ENCODE measurements around the gene MED25.

The MED25 gene

GRCh38 chr19:49798574-49798973 is 19.5 kb upstream of the MED25 start:
- H3K27ac ChIP-seq = no peak overlapping the region
- no peaks in the 10 kb centered on the region for H3K36me3 ChIP-seq (ENCODE audit: insufficient read depth)

DNA sequence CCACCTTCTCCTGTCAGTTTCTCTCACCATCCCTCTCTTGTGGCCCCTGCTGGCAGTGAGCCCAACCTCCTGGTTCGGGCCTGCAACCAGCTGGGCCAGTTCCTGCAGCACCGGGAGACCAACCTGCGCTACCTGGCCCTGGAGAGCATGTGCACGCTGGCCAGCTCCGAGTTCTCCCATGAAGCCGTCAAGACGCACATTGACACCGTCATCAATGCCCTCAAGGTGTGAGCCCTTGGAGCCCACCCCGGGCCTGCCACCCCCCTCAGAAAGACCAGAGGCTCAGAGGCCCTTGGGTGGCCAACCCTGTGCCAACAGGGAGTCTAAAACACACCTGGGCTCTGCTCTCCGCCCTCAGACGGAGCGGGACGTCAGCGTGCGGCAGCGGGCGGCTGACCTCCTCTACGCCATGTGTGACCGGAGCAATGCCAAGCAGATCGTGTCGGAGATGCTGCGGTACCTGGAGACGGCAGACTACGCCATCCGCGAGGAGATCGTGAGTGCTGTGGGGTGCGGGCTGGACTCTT is 18.8 kb upstream of the MED25 start:
- Histone ChIP-seq H4K20me1 (ENCODE audit: insufficient read depth) (no peaks in the 10 kb centered on the region), H3K9ac (no peak overlapping the region), H3K36me3 (ENCODE audit: insufficient read depth) (no peaks in the 10 kb centered on the region), H3K4me1 (ENCODE audit: low read depth, poor library complexity, severe bottlenecking) (no peaks in the 10 kb centered on the region), H3K27ac (no peak overlapping the region), H3K4me2 (no peak overlapping the region), H3K4me3 (IDR thresholded peaks at IDR 0.05; ENCODE audit: insufficient read depth, low read depth, low read length) (no peak overlapping the region), H2AFZ (ENCODE audit: low read depth) (no peak overlapping the region), H3K79me2 (ENCODE audit: insufficient read depth, low read depth) (no peaks in the 10 kb centered on the region), H3K27me3 (ENCODE audit: insufficient read depth, low read depth) (no peaks in the 10 kb centered on the region)
- TF ChIP-seq, protein P1, sequence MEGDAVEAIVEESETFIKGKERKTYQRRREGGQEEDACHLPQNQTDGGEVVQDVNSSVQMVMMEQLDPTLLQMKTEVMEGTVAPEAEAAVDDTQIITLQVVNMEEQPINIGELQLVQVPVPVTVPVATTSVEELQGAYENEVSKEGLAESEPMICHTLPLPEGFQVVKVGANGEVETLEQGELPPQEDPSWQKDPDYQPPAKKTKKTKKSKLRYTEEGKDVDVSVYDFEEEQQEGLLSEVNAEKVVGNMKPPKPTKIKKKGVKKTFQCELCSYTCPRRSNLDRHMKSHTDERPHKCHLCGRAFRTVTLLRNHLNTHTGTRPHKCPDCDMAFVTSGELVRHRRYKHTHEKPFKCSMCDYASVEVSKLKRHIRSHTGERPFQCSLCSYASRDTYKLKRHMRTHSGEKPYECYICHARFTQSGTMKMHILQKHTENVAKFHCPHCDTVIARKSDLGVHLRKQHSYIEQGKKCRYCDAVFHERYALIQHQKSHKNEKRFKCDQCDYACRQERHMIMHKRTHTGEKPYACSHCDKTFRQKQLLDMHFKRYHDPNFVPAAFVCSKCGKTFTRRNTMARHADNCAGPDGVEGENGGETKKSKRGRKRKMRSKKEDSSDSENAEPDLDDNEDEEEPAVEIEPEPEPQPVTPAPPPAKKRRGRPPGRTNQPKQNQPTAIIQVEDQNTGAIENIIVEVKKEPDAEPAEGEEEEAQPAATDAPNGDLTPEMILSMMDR (conservative IDR thresholded peaks at IDR 0.05; ENCODE audit: low read depth, low read length) = no peak

More at GRCh38 chr19:49798574-49798973, 19.5 kb upstream of the MED25 start:
- Histone ChIP-seq H4K20me1 (ENCODE audit: insufficient read depth) (no peaks in the 10 kb centered on the region), H3K79me2 (ENCODE audit: insufficient read depth, low read depth) (no peaks in the 10 kb centered on the region), H3K4me2 (no peak overlapping the region), H3K4me1 (ENCODE audit: low read depth, poor library complexity, severe bottlenecking) (no peaks in the 10 kb centered on the region), H3K27me3 (ENCODE audit: insufficient read depth, low read depth) (no peaks in the 10 kb centered on the region), H3K4me3 (IDR thresholded peaks at IDR 0.05; ENCODE audit: insufficient read depth, low read depth, low read length) (no peak overlapping the region), H3K9ac (no peak overlapping the region), H2AFZ (ENCODE audit: low read depth) (no peak overlapping the region)
- TF ChIP-seq, protein P1 (conservative IDR thresholded peaks at IDR 0.05; ENCODE audit: low read depth, low read length) = no peak

DNA sequence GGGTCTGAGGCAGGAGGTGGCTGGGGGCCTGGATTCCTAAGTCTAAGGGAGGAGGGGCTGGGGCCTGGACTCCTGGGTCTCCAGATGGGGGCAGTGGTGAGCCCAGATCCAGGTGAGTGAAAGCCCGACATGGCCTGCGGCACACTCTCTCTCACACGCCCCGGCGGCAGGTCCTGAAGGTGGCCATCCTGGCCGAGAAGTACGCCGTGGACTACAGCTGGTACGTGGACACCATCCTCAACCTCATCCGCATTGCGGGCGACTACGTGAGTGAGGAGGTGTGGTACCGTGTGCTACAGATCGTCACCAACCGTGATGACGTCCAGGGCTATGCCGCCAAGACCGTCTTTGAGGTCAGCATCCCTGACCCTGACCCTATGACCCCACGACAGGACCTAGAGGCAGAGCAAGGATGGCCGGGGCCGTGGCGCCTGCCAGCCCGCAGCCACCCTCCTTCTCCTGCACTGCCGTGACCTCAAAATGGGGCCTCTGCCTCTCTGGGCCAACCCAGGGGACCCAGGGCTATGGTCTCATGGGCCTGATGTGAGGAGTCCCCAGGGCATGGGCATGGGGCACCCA is 18.2 kb upstream of the MED25 start:
- no peak overlapping the region for H2AFZ ChIP-seq (ENCODE audit: low read depth)
- H3K36me3 ChIP-seq (ENCODE audit: insufficient read depth) = no peaks in the 10 kb centered on the region
- no peaks in the 10 kb centered on the region for H3K4me1 ChIP-seq (ENCODE audit: low read depth, poor library complexity, severe bottlenecking)
- H4K20me1 ChIP-seq (ENCODE audit: insufficient read depth) = no peaks in the 10 kb centered on the region
- H3K27me3 ChIP-seq (ENCODE audit: insufficient read depth, low read depth) = no peaks in the 10 kb centered on the region
- H3K4me2 ChIP-seq = no peak overlapping the region
- no peak overlapping the region for H3K4me3 ChIP-seq (IDR thresholded peaks at IDR 0.05; ENCODE audit: insufficient read depth, low read depth, low read length)
- no peak overlapping the region for H3K27ac ChIP-seq
- TF ChIP-seq, protein P1 (conservative IDR thresholded peaks at IDR 0.05; ENCODE audit: low read depth, low read length) = no peak
- no peak overlapping the region for H3K9ac ChIP-seq
- H3K79me2 ChIP-seq (ENCODE audit: insufficient read depth, low read depth) = no peaks in the 10 kb centered on the region

DNA sequence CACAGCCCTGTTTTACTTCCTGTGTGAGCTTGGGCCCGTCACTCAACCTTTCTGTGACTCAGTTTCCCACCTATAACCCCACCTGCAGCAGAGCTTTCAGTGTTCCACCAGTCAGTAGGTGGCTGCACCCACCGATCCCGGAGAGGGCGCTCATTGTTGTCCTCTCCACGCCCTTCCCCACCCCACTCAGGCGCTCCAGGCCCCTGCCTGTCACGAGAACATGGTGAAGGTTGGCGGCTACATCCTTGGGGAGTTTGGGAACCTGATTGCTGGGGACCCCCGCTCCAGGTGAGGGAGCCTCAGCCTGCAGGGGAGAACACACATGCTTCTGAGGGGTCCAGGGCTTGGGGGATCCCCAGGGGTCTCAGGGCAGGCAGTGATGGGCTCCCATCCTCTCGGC is 17.3 kb upstream of the MED25 start:
- no peaks in the 10 kb centered on the region for H3K36me3 ChIP-seq (ENCODE audit: insufficient read depth)
- H4K20me1 ChIP-seq (ENCODE audit: insufficient read depth) = no peaks in the 10 kb centered on the region
- no peaks in the 10 kb centered on the region for H3K79me2 ChIP-seq (ENCODE audit: insufficient read depth, low read depth)
- no peak overlapping the region for H3K4me2 ChIP-seq
- no peak overlapping the region for H3K4me3 ChIP-seq (IDR thresholded peaks at IDR 0.05; ENCODE audit: insufficient read depth, low read depth, low read length)
- H2AFZ ChIP-seq (ENCODE audit: low read depth) = no peak overlapping the region
- H3K4me1 ChIP-seq (ENCODE audit: low read depth, poor library complexity, severe bottlenecking) = no peaks in the 10 kb centered on the region
- H3K27ac ChIP-seq = no peak overlapping the region
- H3K27me3 ChIP-seq (ENCODE audit: insufficient read depth, low read depth) = no peaks in the 10 kb centered on the region
- H3K9ac ChIP-seq = no peak overlapping the region
- TF ChIP-seq, protein P1 (conservative IDR thresholded peaks at IDR 0.05; ENCODE audit: low read depth, low read length) = no peak
